Esophagus squamous epithelium (tissue), 5 donors: ENCODE results near the gene ST6GAL1. TPM values are rescaled to one million over a fixed set of nuclear protein-coding genes. Genes with fewer than 3 reads are reported as not detected.
"Not testable (repeated sequence)": the region's sequence is repeated elsewhere in the genome, so short reads cannot be mapped to it uniquely, and the experiment has no call there.

ENCODE experiments used
- DNase-seq: peaks from one replicate; lab custom pipeline; 2025; lab: John Stamatoyannopoulos, UW
- H3K27ac ChIP-seq, 4 donors: fragments of 200-600 bp; sonication (generic); one replicate each; pipeline ENCODE4 v1.5.1; 2016 to 2019; ENCODE audit warnings: mild to moderate bottlenecking in 1 of 4
- H3K27me3 ChIP-seq, 4 donors: fragments of 200-600 bp; sonication (generic); 1 replicate in 3 of 4; 2 replicates in 1 of 4; pipeline versions ENCODE4 v1.5.1 to v1.6.0; 2017 to 2021; ENCODE audit warnings: antibody characterized with exemption in 1 of 4
- H3K36me3 ChIP-seq, 3 donors: fragments of 200-600 bp; sonication (generic); one replicate each; pipeline ENCODE4 v1.5.1; 2016 to 2019
- H3K4me1 ChIP-seq, 3 donors: fragments of 200-600 bp; sonication (generic); one replicate each; pipeline ENCODE4 v1.5.1; 2017 to 2019
- H3K4me3 ChIP-seq, 4 donors: fragments of 200-600 bp; sonication (generic); 1 replicate in 3 of 4; 2 replicates in 1 of 4; pipeline ENCODE4 v1.5.1; 2016 to 2019; ENCODE audit warnings: mild to moderate bottlenecking in 2 of 4, moderate library complexity in 1 of 4
- H3K9me3 ChIP-seq, 3 donors: fragments of 200-600 bp; sonication (generic); one replicate each; pipeline ENCODE4 v1.5.1; 2016 to 2019
- CTCF ChIP-seq, 6 experiments: fragments of 450-650 bp in 4 of 6; fragments of 200-600 bp in 2 of 6; sonication (generic) in 2 of 6; IDR thresholded peaks; one replicate each; pipeline ENCODE4 v1.5.1; 2016 to 2019; ENCODE audit warnings: antibody characterized with exemption in 6 of 6, mild to moderate bottlenecking in 4 of 6, moderate library complexity in 4 of 6
- POLR2A ChIP-seq, 4 donors: fragments of 450-650 bp; IDR thresholded peaks; one replicate each; pipeline ENCODE4 v1.6.1; 2017; ENCODE audit warnings: antibody characterized with exemption in 4 of 4, mild to moderate bottlenecking in 4 of 4, moderate library complexity in 3 of 4
- WGBS, 2 donors: methylation state at CpG; one replicate each; pipeline ENCODE4 v1.1.5; 2018; 5-methylcytosine and 5-hydroxymethylcytosine counted together
- intact Hi-C: fragments of 100-400 bp; cut with DNase I; formaldehyde crosslinking; loops from one replicate; pipeline ENCODE4 v1.15.0; 2022
- total RNA-seq, 4 donors: library from RNA; depleted of rRNA; stranded (reverse); fragments of >200 nt; gene quantifications; one replicate each; pipeline ENCODE4 v1.1.0, GENCODE V29; 2016
- donor health status: DM: yes; HTN: yes; CAD: no.

The ST6GAL1 gene
- total RNA-seq, 4 donors from 2014 or later, result 6.0 to 44.2 (median 15.2) TPM

GRCh38 chr3:187000711-187001151 lies 70.4 kb downstream of the ST6GAL1 start:
- H3K27ac ChIP-seq, result peak overlapping the region in 1 of 4 donors; percentile 53
- no peak for DNase-seq
- TF ChIP-seq CTCF (IDR thresholded peaks at IDR 0.05) (no peak), POLR2A (IDR thresholded peaks at IDR 0.05) (peak in 1 of 4 donors; percentile 32)
- no peak overlapping the region for H3K4me3 ChIP-seq
- no peaks in the 10 kb centered on the region for H3K9me3 ChIP-seq
- H3K27me3 ChIP-seq, result no peaks in the 10 kb centered on the region
- H3K4me1 ChIP-seq, result no peaks in the 10 kb centered on the region
- WGBS, 2 donors, result 64 to 73% methylated on average over 3 to 4 of the region's 4 CpGs
- intact Hi-C loops, result no loop called here
- H3K36me3 ChIP-seq, result no peaks in the 10 kb centered on the region

- no peaks in the 10 kb centered on the region for H3K27me3 ChIP-seq
- intact Hi-C loops, result no loop called here
- H3K27ac ChIP-seq, result no peak overlapping the region
- no peaks in the 10 kb centered on the region for H3K36me3 ChIP-seq
- no peak for TF ChIP-seq CTCF (IDR thresholded peaks at IDR 0.05)
- TF ChIP-seq POLR2A (IDR thresholded peaks at IDR 0.05), result no peak
- 89 to 94% methylated on average over 4 of the region's 4 CpGs for WGBS, 2 donors
- DNase-seq, result no peak
- no peaks in the 10 kb centered on the region for H3K4me1 ChIP-seq
- no peak overlapping the region for H3K4me3 ChIP-seq
- no peaks in the 10 kb centered on the region for H3K9me3 ChIP-seq
These were observed 72.6 kb downstream of the ST6GAL1 start for GRCh38 chr3:187002915-187003314.

- Histone ChIP-seq H3K4me1 (no peaks in the 10 kb centered on the region), H3K9me3 (no peaks in the 10 kb centered on the region), H3K4me3 (no peak overlapping the region), H3K27ac (no peak overlapping the region), H3K27me3 (no peaks in the 10 kb centered on the region), H3K36me3 (no peaks in the 10 kb centered on the region)
- TF ChIP-seq CTCF (IDR thresholded peaks at IDR 0.05), result no peak
- no peak for TF ChIP-seq POLR2A (IDR thresholded peaks at IDR 0.05)
- DNase-seq, result no peak
- WGBS, 2 donors, result 85 to 90% methylated on average over 3 of the region's 3 CpGs
- intact Hi-C loops, result no loop called here
These were observed 75.6 kb downstream of the ST6GAL1 start for GRCh38 chr3:187005827-187006481.

GRCh38 chr3:187006864-187007630 lies 76.7 kb downstream of the ST6GAL1 start:
- Histone ChIP-seq H3K4me1 (no peaks in the 10 kb centered on the region), H3K9me3 (no peaks in the 10 kb centered on the region), H3K36me3 (no peaks in the 10 kb centered on the region), H3K27me3 (no peaks in the 10 kb centered on the region), H3K27ac (no peak overlapping the region), H3K4me3 (no peak overlapping the region)
- intact Hi-C loops, result no loop called here
- 67 to 78% methylated on average over 2 of the region's 2 CpGs for WGBS, 2 donors
- DNase-seq, result no peak
- TF ChIP-seq POLR2A (IDR thresholded peaks at IDR 0.05) (no peak), CTCF (IDR thresholded peaks at IDR 0.05) (no peak)

- DNase-seq, intact Hi-C loops, H3K36me3 ChIP-seq, H3K27ac ChIP-seq, H3K4me3 ChIP-seq, H3K9me3 ChIP-seq, H3K27me3 ChIP-seq: not testable (repeated sequence)
- H3K4me1 ChIP-seq, result peaks cover 4 to 20% (median 7%) of the 10 kb centered on the region in 3 donors
- 57 to 78% methylated on average over 3 of the region's 3 CpGs for WGBS, 2 donors
These were observed 80.1 kb downstream of the ST6GAL1 start for GRCh38 chr3:187010382-187010781.
